Stimulated activated CD4-positive, alpha-beta T cell treated with anti-CD3 and anti-CD28 coated beads, Interleukin-15, amount 100 ng/mL, for 24 hours (primary cell): ENCODE data around the gene FOXP1.
A peak's percentile ranks its signal among the peaks of the same experiment; 100 is the strongest.
"Not testable (repeated sequence)": the region's sequence is repeated elsewhere in the genome, so short reads cannot be mapped to it uniquely, and the experiment has no call there.

Experiments
- DNase-seq: peaks from one replicate; pipeline ENCODE4 v3.0.0-alpha.2; 2020

FOXP1 gene

GRCh38 chr3:71444028-71444860 is 139.3 kb downstream of the FOXP1 start:
- DNase-seq, result peak; percentile 69

- DNase-seq, result no peak
Measured at GRCh38 chr3:71443332-71443731, 140.2 kb downstream of the FOXP1 start.

GRCh38 chr3:71442652-71443042 is 140.9 kb downstream of the FOXP1 start:
- DNase-seq, result no peak

GRCh38 chr3:71441925-71442651 is 141.4 kb downstream of the FOXP1 start:
- no peak for DNase-seq

GRCh38 chr3:71441217-71441924 is 142.2 kb downstream of the FOXP1 start:
- no peak for DNase-seq

- no peak for DNase-seq
Measured at GRCh38 chr3:71438904-71439303, 144.6 kb downstream of the FOXP1 start.

GRCh38 chr3:71438071-71438685 is 145.3 kb downstream of the FOXP1 start:
- DNase-seq, result no peak

GRCh38 chr3:71436337-71436736 is 147.2 kb downstream of the FOXP1 start:
- DNase-seq, result no peak

- DNase-seq, result not testable (repeated sequence)
Measured at GRCh38 chr3:71435836-71436235, 147.7 kb downstream of the FOXP1 start.

GRCh38 chr3:71433631-71434030 is 149.9 kb downstream of the FOXP1 start:
- DNase-seq, result no peak

- no peak for DNase-seq
Measured at GRCh38 chr3:71432044-71432975, 151.2 kb downstream of the FOXP1 start.

- no peak for DNase-seq
Measured at GRCh38 chr3:71430941-71431552, 152.5 kb downstream of the FOXP1 start.

GRCh38 chr3:71429597-71429988 is 153.9 kb downstream of the FOXP1 start:
- no peak for DNase-seq

- peak; percentile 56 for DNase-seq
Measured at GRCh38 chr3:71428841-71429596, 154.5 kb downstream of the FOXP1 start.

- peak; percentile 62 for DNase-seq
Measured at GRCh38 chr3:71425491-71426071, 157.9 kb downstream of the FOXP1 start.

- no peak for DNase-seq
Measured at GRCh38 chr3:71423151-71423906, 160.2 kb downstream of the FOXP1 start.

GRCh38 chr3:71421820-71422566 is 161.5 kb downstream of the FOXP1 start:
- peak; percentile 65 for DNase-seq

- no peak for DNase-seq
Measured at GRCh38 chr3:71421475-71421819, 162.1 kb downstream of the FOXP1 start.

- DNase-seq, result no peak
Measured at GRCh38 chr3:71419369-71419768, 164.2 kb downstream of the FOXP1 start.
